Trophoblast cell (in vitro differentiated cells and primary cell): ENCODE measurements around the gene DNAAF9.

Source experiments
- DNase-seq, 2 donors: peaks; one replicate each; pipeline ENCODE4 v3.0.0-alpha.2; 2016
- H2AFZ ChIP-seq: 2 replicates; pipeline ENCODE4 v1.6.1; 2013; ENCODE audit warnings: low read length, moderate library complexity, mild to moderate bottlenecking; ENCODE audit not compliant: insufficient read depth, poor library complexity
- H2AK5ac ChIP-seq: 2 replicates; pipeline ENCODE4 v1.6.1; 2013; ENCODE audit warnings: mild to moderate bottlenecking, low read length
- H2BK120ac ChIP-seq: 2 replicates; pipeline ENCODE4 v1.6.1; 2013; ENCODE audit warnings: low read length, mild to moderate bottlenecking, moderate library complexity; ENCODE audit not compliant: insufficient read depth, poor library complexity
- H2BK12ac ChIP-seq: 2 replicates; pipeline ENCODE4 v1.6.1; 2013; ENCODE audit warnings: mild to moderate bottlenecking, low read length, moderate library complexity
- H2BK5ac ChIP-seq: 2 replicates; pipeline ENCODE4 v1.6.1; 2013; ENCODE audit warnings: low read length, low read depth, moderate library complexity, mild to moderate bottlenecking; ENCODE audit not compliant: poor library complexity
- H3K14ac ChIP-seq: 2 replicates; pipeline ENCODE4 v1.6.1; 2013; ENCODE audit warnings: mild to moderate bottlenecking, low read length
- H3K18ac ChIP-seq: 2 replicates; pipeline ENCODE4 v1.6.1; 2013; ENCODE audit warnings: mild to moderate bottlenecking, low read length
- H3K23ac ChIP-seq: 2 replicates; pipeline ENCODE4 v1.6.1; 2013; ENCODE audit warnings: low read length
- H3K27ac ChIP-seq: 2 replicates; pipeline ENCODE4 v1.5.1; 2013; ENCODE audit warnings: low read depth, mild to moderate bottlenecking, inconsistent platforms, low read length, moderate library complexity
- H3K27me3 ChIP-seq: 2 replicates; pipeline ENCODE4 v1.6.1; 2013; ENCODE audit warnings: inconsistent platforms, mild to moderate bottlenecking, low read length, moderate library complexity; ENCODE audit not compliant: insufficient read depth
- H3K36me3 ChIP-seq, 2 experiments: 1 replicate in 1 of 2; 2 replicates in 1 of 2; pipeline ENCODE4 v1.6.1; 2013; ENCODE audit warnings: low read length in 2 of 2, mild to moderate bottlenecking in 2 of 2, moderate library complexity in 1 of 2; ENCODE audit not compliant: insufficient read depth in 2 of 2, control insufficient read depth in 1 of 2
- H3K4ac ChIP-seq: 2 replicates; pipeline ENCODE4 v1.6.1; 2013; ENCODE audit warnings: low read depth, mild to moderate bottlenecking, low read length, moderate library complexity
- H3K4me1 ChIP-seq, 2 experiments: 1 replicate in 1 of 2; 2 replicates in 1 of 2; pipeline ENCODE4 v1.6.1; 2013; ENCODE audit warnings: low read length in 2 of 2, mild to moderate bottlenecking in 2 of 2, moderate library complexity in 1 of 2; ENCODE audit not compliant: insufficient read depth in 2 of 2, control insufficient read depth in 1 of 2
- H3K4me2 ChIP-seq: 2 replicates; pipeline ENCODE4 v1.6.1; 2013; ENCODE audit warnings: inconsistent platforms, mild to moderate bottlenecking, low read length, moderate library complexity
- H3K4me3 ChIP-seq: 2 replicates; pipeline ENCODE4 v1.5.1; 2013; ENCODE audit warnings: mild to moderate bottlenecking, low read depth, low read length, inconsistent platforms
- H3K79me1 ChIP-seq: one replicate; pipeline ENCODE4 v1.6.1; 2013; ENCODE audit warnings: low read length
- H3K79me2 ChIP-seq: 2 replicates; pipeline ENCODE4 v1.6.1; 2013; ENCODE audit warnings: low read length, mild to moderate bottlenecking; ENCODE audit not compliant: control insufficient read depth, insufficient read depth, poor library complexity
- H3K9ac ChIP-seq: 2 replicates; pipeline ENCODE4 v1.6.1; 2013; ENCODE audit warnings: mild to moderate bottlenecking, low read length
- H3K9me3 ChIP-seq: 2 replicates; pipeline ENCODE4 v1.6.1; 2013; ENCODE audit warnings: low read depth, mild to moderate bottlenecking, control low read depth, inconsistent platforms, low read length; ENCODE audit not compliant: insufficient read depth
- H4K12ac ChIP-seq: 2 replicates; pipeline ENCODE4 v1.6.1; 2013; ENCODE audit warnings: low read depth, mild to moderate bottlenecking, low read length, moderate library complexity
- H4K8ac ChIP-seq: 2 replicates; pipeline ENCODE4 v1.6.1; 2013; ENCODE audit warnings: low read depth, mild to moderate bottlenecking, low read length, moderate library complexity
- H4K91ac ChIP-seq: one replicate; pipeline ENCODE4 v1.6.1; 2013; ENCODE audit warnings: low read depth, mild to moderate bottlenecking, low read length, moderate library complexity
- WGBS: extraction: QIAGEN DNeasy Blood & Tissue Kit; methylation state at CpG from one replicate; pipeline ENCODE4 v1.1.7; 2013; ENCODE audit warnings: missing lambda C conversion rate; ENCODE audit not compliant: insufficient read length, insufficient coverage; ENCODE audit errors: extremely low coverage; 5-methylcytosine and 5-hydroxymethylcytosine counted together

DNAAF9 gene

GRCh38 chr20:3404402-3404801, 3.1 kb downstream of the DNAAF9 start:
- Histone ChIP-seq H3K14ac (no peak overlapping the region), H3K9ac (no peak overlapping the region), H3K4me1 (peaks cover 5 to 8% of the 10 kb centered on the region in 2 experiments), H2BK5ac (no peak overlapping the region), H3K4me2 (no peak overlapping the region), H2BK12ac (no peak overlapping the region), H3K18ac (no peak overlapping the region), H3K27ac (no peak overlapping the region), H4K12ac (no peak overlapping the region), H4K8ac (no peak overlapping the region), H3K9me3 (no peaks in the 10 kb centered on the region), H2BK120ac (no peak overlapping the region), H3K79me1 (peaks cover 15% of the 10 kb centered on the region), H3K4ac (no peak overlapping the region), H3K79me2 (peaks cover 8% of the 10 kb centered on the region), H3K27me3 (no peaks in the 10 kb centered on the region), H2AK5ac (no peak overlapping the region), H3K36me3 (no peaks in the 10 kb centered on the region), H2AFZ (no peak overlapping the region), H4K91ac (no peak overlapping the region), H3K23ac (no peak overlapping the region), H3K4me3 (no peak overlapping the region)
- no peak for DNase-seq
- no CpG with 5 or more reads among the region's 4 CpGs for WGBS

GRCh38 chr20:3403741-3404140, 3.7 kb downstream of the DNAAF9 start:
- no peak overlapping the region for H4K8ac ChIP-seq
- H3K4me3 ChIP-seq: no peak overlapping the region
- no peaks in the 10 kb centered on the region for H3K36me3 ChIP-seq
- H4K91ac ChIP-seq: no peak overlapping the region
- no peak overlapping the region for H2AK5ac ChIP-seq
- H3K4me2 ChIP-seq: no peak overlapping the region
- no peaks in the 10 kb centered on the region for H3K9me3 ChIP-seq
- no CpG with 5 or more reads among the region's 2 CpGs for WGBS
- no peak for DNase-seq
- peaks cover 15% of the 10 kb centered on the region for H3K79me1 ChIP-seq
- H3K79me2 ChIP-seq: peaks cover 8% of the 10 kb centered on the region
- H3K27ac ChIP-seq: no peak overlapping the region
- H2BK12ac ChIP-seq: no peak overlapping the region
- H3K23ac ChIP-seq: no peak overlapping the region
- H3K14ac ChIP-seq: no peak overlapping the region
- H4K12ac ChIP-seq: no peak overlapping the region
- no peak overlapping the region for H2BK120ac ChIP-seq
- H3K4me1 ChIP-seq: peaks cover 5 to 8% of the 10 kb centered on the region in 2 experiments
- H3K9ac ChIP-seq: no peak overlapping the region
- H2AFZ ChIP-seq: no peak overlapping the region
- H3K18ac ChIP-seq: no peak overlapping the region
- H3K4ac ChIP-seq: no peak overlapping the region
- no peak overlapping the region for H2BK5ac ChIP-seq
- no peaks in the 10 kb centered on the region for H3K27me3 ChIP-seq

GRCh38 chr20:3402453-3402852, 5.0 kb downstream of the DNAAF9 start:
- no peak overlapping the region for H3K18ac ChIP-seq
- no peak overlapping the region for H2BK5ac ChIP-seq
- H3K79me2 ChIP-seq: peaks cover 6% of the 10 kb centered on the region
- no peak overlapping the region for H3K27ac ChIP-seq
- WGBS: 81% methylated on average over 1 of the region's 6 CpGs
- H2AFZ ChIP-seq: no peak overlapping the region
- H3K27me3 ChIP-seq: no peaks in the 10 kb centered on the region
- peaks cover 9% of the 10 kb centered on the region for H3K79me1 ChIP-seq
- no peaks in the 10 kb centered on the region for H3K36me3 ChIP-seq
- H3K4me3 ChIP-seq: no peak overlapping the region
- H2AK5ac ChIP-seq: no peak overlapping the region
- H3K9ac ChIP-seq: no peak overlapping the region
- H3K4me2 ChIP-seq: no peak overlapping the region
- DNase-seq: no peak
- H2BK120ac ChIP-seq: no peak overlapping the region
- peaks cover 5 to 8% of the 10 kb centered on the region in 2 experiments for H3K4me1 ChIP-seq
- H3K4ac ChIP-seq: no peak overlapping the region
- H4K91ac ChIP-seq: no peak overlapping the region
- no peak overlapping the region for H2BK12ac ChIP-seq
- no peak overlapping the region for H4K8ac ChIP-seq
- H3K23ac ChIP-seq: no peak overlapping the region
- no peak overlapping the region for H4K12ac ChIP-seq
- no peak overlapping the region for H3K14ac ChIP-seq
- no peaks in the 10 kb centered on the region for H3K9me3 ChIP-seq

- H3K27ac ChIP-seq: no peak overlapping the region
- H3K79me1 ChIP-seq: no peaks in the 10 kb centered on the region
- H3K4ac ChIP-seq: no peak overlapping the region
- no peak overlapping the region for H4K12ac ChIP-seq
- no peak overlapping the region for H3K4me3 ChIP-seq
- no peak overlapping the region for H2AFZ ChIP-seq
- H3K9ac ChIP-seq: no peak overlapping the region
- H2BK120ac ChIP-seq: no peak overlapping the region
- no peaks in the 10 kb centered on the region for H3K27me3 ChIP-seq
- peaks cover 2 to 3% of the 10 kb centered on the region in 2 experiments for H3K4me1 ChIP-seq
- no peak overlapping the region for H2BK12ac ChIP-seq
- no peaks in the 10 kb centered on the region for H3K9me3 ChIP-seq
- no peak overlapping the region for H2AK5ac ChIP-seq
- no peak overlapping the region for H4K91ac ChIP-seq
- H3K36me3 ChIP-seq: no peaks in the 10 kb centered on the region
- H3K79me2 ChIP-seq: no peaks in the 10 kb centered on the region
- no CpG with 5 or more reads among the region's 4 CpGs for WGBS
- no peak for DNase-seq
- H2BK5ac ChIP-seq: no peak overlapping the region
- H3K18ac ChIP-seq: no peak overlapping the region
- no peak overlapping the region for H4K8ac ChIP-seq
- H3K14ac ChIP-seq: no peak overlapping the region
- no peak overlapping the region for H3K4me2 ChIP-seq
- no peak overlapping the region for H3K23ac ChIP-seq
Observed at GRCh38 chr20:3400260-3401155, 7.0 kb downstream of the DNAAF9 start.
